Cardiac fibroblast (primary cell): Measurements from ENCODE around the gene CBY2.
A peak's percentile ranks its signal among the peaks of the same experiment; 100 is the strongest.

Source experiments
- DNase-seq, 2 donors: peaks; one replicate each; pipeline versions ENCODE4 v3.0.0 to v3.0.0-alpha.2; 2010; ENCODE audit warnings: low read depth in 2 of 2
- H3K4me3 ChIP-seq, 2 donors: replicated peaks in 1 of 2; 1 replicate in 1 of 2; 2 replicates in 1 of 2; pipeline ENCODE4 v1.5.1; 2011; ENCODE audit warnings: low read depth in 2 of 2, low read length in 2 of 2, mild to moderate bottlenecking in 2 of 2, moderate library complexity in 1 of 2
- TF ChIP-seq, protein P1 (sequence below): IDR thresholded peaks from one replicate; pipeline ENCODE4 v1.5.1; 2011; ENCODE audit warnings: low read depth, mild to moderate bottlenecking, low read length, inconsistent platforms

CBY2 gene

DNA sequence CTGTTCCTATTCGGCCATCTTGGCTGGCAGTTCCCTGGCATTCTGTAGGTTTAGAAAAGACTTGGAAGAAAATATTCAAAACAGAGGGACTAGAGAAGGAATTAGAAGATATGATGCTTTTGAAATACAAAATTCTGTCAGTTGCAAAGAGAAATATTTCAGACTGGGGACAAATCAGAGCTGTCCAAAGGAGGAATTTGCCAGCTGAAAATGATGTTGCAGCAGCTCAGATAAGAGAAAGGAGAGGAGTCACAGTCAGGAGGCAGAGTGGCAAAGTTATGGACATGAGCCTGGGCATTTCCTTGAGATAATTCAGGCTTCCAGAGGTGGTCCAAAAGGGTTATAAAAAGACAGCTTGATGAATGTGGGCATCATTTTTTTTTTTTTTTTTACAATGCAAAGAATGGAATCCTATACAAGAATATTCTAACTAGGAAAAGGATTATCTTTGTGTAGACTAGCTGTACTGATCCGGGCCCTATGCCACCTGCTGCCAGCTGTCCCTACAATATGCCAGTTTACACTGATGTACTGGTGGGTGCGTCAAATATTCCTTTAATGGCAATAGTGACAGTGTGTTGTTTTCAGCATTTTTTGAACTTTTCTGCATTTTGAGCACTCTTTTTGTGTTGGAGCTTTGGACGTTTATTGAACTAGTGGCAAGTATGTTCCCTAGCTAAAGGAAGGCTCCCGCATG is 31.8 kb upstream of the CBY2 start:
- H3K4me3 ChIP-seq: no peak overlapping the region
- DNase-seq: no peak
- TF ChIP-seq, protein P1, sequence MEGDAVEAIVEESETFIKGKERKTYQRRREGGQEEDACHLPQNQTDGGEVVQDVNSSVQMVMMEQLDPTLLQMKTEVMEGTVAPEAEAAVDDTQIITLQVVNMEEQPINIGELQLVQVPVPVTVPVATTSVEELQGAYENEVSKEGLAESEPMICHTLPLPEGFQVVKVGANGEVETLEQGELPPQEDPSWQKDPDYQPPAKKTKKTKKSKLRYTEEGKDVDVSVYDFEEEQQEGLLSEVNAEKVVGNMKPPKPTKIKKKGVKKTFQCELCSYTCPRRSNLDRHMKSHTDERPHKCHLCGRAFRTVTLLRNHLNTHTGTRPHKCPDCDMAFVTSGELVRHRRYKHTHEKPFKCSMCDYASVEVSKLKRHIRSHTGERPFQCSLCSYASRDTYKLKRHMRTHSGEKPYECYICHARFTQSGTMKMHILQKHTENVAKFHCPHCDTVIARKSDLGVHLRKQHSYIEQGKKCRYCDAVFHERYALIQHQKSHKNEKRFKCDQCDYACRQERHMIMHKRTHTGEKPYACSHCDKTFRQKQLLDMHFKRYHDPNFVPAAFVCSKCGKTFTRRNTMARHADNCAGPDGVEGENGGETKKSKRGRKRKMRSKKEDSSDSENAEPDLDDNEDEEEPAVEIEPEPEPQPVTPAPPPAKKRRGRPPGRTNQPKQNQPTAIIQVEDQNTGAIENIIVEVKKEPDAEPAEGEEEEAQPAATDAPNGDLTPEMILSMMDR: no peak

DNA sequence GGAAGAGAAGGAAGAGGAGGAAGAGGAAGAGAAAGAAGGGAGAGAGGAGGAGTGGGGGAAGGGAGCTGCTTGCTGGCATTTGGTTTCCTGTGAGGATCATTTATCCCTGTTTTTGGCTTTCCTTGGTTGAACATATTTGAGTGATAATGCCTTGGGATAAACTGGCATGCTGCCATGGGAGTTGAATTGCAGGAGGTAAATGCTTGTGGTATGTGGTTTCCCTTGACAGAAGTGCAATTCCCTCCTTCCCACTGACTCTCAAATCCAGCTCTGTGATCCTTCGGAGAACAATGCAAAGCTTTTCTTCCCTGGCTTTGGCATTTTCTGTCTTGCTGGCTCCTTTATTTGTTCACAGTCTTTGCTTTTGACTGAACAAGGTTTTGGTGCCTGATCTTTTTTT is 27.2 kb upstream of the CBY2 start:
- no peak overlapping the region for H3K4me3 ChIP-seq
- DNase-seq: peak; percentile 13 to 57
- TF ChIP-seq, protein P1: no peak

DNA sequence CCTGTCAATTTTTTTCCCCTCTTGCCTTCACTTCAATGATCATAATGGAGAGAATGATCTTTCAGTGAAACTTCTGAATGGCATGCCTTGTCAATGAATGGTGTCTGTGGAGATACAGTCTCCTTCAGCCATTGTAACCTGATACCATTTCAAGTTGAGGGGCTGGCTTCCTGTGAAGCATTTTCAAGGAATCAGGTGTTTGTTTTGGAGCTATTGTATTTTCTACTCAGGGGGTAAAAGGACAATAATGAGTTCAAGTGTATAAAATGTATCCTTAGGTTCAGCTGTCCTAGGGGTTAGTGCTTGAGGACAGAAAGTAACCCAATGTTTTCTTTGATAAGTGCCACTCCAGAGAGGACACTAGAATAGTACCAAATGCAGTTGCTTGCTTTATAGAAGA is 23.8 kb upstream of the CBY2 start:
- TF ChIP-seq, protein P1: no peak
- no peak overlapping the region for H3K4me3 ChIP-seq
- no peak for DNase-seq

DNA sequence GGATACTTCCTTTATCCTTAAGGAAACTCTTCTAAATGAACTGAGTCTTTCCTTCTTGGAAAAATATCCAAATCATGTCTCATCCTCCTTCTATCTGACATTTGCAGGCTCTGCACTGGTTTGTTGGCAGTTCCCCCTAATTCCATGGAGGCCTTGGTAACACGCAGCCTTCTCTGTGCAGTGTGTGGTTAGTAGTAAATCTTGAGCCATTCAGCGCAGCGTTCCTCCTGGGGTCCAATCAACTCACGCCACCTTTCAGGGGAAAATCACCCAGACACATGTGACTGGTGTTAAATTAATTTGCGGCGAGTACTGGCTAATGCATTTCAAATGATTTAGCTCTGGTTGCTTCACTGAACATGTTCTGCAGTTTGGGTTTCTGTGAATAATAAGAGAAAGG is 21.0 kb upstream of the CBY2 start:
- TF ChIP-seq, protein P1: no peak
- H3K4me3 ChIP-seq: no peak overlapping the region
- no peak for DNase-seq

DNA sequence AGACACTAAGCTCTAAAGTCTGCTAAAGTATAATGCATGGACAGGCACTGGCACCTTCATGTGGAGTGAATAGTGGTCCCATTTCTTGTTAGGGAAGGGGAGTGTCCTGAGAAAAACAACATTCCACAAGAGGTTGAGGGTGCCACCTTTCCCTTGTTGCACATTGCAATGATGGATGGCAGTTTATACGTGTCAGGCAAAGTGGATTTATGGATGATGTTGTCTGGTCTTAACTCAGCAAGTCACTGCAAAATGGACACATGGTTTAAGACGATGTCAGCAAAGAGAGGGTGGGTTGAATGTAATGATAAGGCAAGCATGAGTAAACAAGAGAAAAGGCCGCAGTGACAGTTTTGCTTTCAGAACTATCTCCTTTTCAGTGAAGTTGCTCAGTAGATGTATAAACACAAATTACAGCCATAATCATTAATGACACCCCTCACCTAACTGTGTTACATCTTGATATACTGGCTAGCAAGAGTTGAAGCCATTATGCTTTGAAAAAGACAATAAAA is 19.6 kb upstream of the CBY2 start:
- TF ChIP-seq, protein P1: no peak
- no peak overlapping the region for H3K4me3 ChIP-seq
- no peak for DNase-seq

DNA sequence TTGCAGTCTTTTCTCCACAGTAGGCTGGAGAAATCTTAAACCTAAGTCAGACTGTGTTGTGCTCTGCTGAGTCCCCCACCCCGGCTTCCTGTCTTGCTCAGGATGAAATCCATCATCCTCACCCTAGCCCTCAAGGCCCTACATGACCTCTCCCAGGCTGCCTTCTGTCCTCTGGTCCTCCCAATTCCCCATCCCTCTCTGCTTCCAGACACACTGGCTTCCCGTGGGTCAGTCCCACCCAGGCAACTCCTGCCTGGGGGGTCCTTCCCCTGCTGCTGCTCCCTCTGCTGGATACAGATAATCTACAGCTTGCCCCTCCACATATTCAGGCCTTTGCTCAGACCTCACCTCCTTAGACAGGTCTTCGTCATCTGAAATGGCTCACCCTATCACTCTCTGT is 18.4 kb upstream of the CBY2 start:
- no peak overlapping the region for H3K4me3 ChIP-seq
- TF ChIP-seq, protein P1: no peak
- DNase-seq: no peak

DNA sequence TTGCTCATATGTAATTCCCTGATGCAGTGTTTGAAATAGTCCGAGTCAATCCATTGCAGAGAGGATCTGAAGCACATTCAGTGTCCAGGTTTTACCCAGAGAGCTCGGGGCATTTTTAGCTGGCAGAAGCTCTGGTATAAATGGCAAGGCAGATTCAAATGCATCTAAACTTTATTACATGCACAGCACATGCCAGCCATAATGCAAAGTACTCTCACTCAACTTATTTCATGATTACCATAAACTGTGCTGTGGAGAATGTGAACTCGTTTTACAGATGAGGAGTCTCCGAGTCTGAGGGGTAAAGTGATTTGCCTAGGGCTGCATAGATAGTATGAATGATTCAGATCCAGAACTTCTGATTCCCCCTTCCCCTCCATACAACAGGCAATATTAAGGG is 13.5 kb upstream of the CBY2 start:
- no peak overlapping the region for H3K4me3 ChIP-seq
- TF ChIP-seq, protein P1: no peak
- no peak for DNase-seq
